SK-N-SH treated with all-trans-retinoic acid at 6 μM for 48 hours (cell line): ENCODE data around the gene TNNC2.

Experiments
- ATAC-seq: fragments of 200-7000 bp; cut with Tn5 transposase; 3 replicates; pipeline ENCODE4 v1.9.1; 2020; ENCODE audit warnings: mild to moderate bottlenecking, moderate library complexity
- ARNTL ChIP-seq: fragments of 450-650 bp; formaldehyde crosslinking; IDR thresholded peaks from 2 replicates; pipeline ENCODE4 v1.5.0; 2020; ENCODE audit warnings: low read depth, mild to moderate bottlenecking, moderate library complexity, borderline replicate concordance
- BACH2 ChIP-seq: fragments of 250-450 bp; sonication (Bioruptor Pico); IDR thresholded peaks from 2 replicates; pipeline ENCODE4 v1.9.0; 2021; ENCODE audit warnings: mild to moderate bottlenecking, borderline replicate concordance
- CREB5 ChIP-seq: fragments of 250-450 bp; sonication (Bioruptor Pico); IDR thresholded peaks from 2 replicates; pipeline ENCODE4 v1.5.1; 2020; ENCODE audit warnings: low read depth, mild to moderate bottlenecking, moderate library complexity
- CSDC2 ChIP-seq: fragments of 250-450 bp; sonication (Bioruptor Pico); IDR thresholded peaks from 2 replicates; pipeline ENCODE4 v1.5.0; 2020; ENCODE audit warnings: mild to moderate bottlenecking, moderate library complexity
- CSRNP3 ChIP-seq: fragments of 250-450 bp; sonication (Bioruptor Pico); IDR thresholded peaks from 2 replicates; pipeline ENCODE4 v1.5.1; 2021; ENCODE audit warnings: mild to moderate bottlenecking, moderate library complexity
- ESRRG ChIP-seq: fragments of 250-450 bp; sonication (Bioruptor Pico); IDR thresholded peaks from 2 replicates; pipeline ENCODE4 v1.6.1; 2021; ENCODE audit warnings: mild to moderate bottlenecking
- GLIS3 ChIP-seq: fragments of 250-450 bp; sonication (Bioruptor Pico); IDR thresholded peaks from 2 replicates; pipeline ENCODE4 v1.5.0; 2020; ENCODE audit warnings: mild to moderate bottlenecking, moderate library complexity
- ISL1 ChIP-seq: fragments of 250-450 bp; sonication (Bioruptor Pico); IDR thresholded peaks from 2 replicates; pipeline ENCODE4 v2.1.2; 2022; ENCODE audit warnings: mild to moderate bottlenecking, moderate library complexity
- POU6F1 ChIP-seq: fragments of 250-450 bp; sonication (Bioruptor Pico); IDR thresholded peaks from 2 replicates; pipeline ENCODE4 v1.8.0; 2021; ENCODE audit warnings: low read depth, mild to moderate bottlenecking, moderate library complexity, borderline replicate concordance
- PPARA ChIP-seq: fragments of 250-450 bp; sonication (Bioruptor Pico); IDR thresholded peaks from 2 replicates; pipeline ENCODE4 v1.5.0; 2020; ENCODE audit warnings: mild to moderate bottlenecking, borderline replicate concordance
- RARB ChIP-seq: fragments of 250-450 bp; sonication (Bioruptor Pico); IDR thresholded peaks from 2 replicates; pipeline ENCODE4 v1.8.0; 2021; ENCODE audit warnings: mild to moderate bottlenecking, moderate library complexity
- SNAI2 ChIP-seq: fragments of 250-450 bp; sonication (Bioruptor Pico); IDR thresholded peaks from 2 replicates; pipeline ENCODE4 v1.5.0; 2020; ENCODE audit warnings: mild to moderate bottlenecking, moderate library complexity
- TCF4 ChIP-seq: fragments of 250-450 bp; sonication (Bioruptor Pico); IDR thresholded peaks from 2 replicates; pipeline ENCODE4 v1.8.0; 2021; ENCODE audit warnings: mild to moderate bottlenecking, moderate library complexity, borderline replicate concordance
- TOX ChIP-seq: fragments of 250-450 bp; sonication (Bioruptor Pico); IDR thresholded peaks from 2 replicates; pipeline ENCODE4 v1.8.0; 2021; ENCODE audit warnings: mild to moderate bottlenecking, moderate library complexity, borderline replicate concordance
- ZC3H10 ChIP-seq: fragments of 250-450 bp; sonication (Bioruptor Pico); IDR thresholded peaks from 2 replicates; pipeline ENCODE4 v1.5.1; 2021; ENCODE audit warnings: mild to moderate bottlenecking, moderate library complexity
- ZFP3 ChIP-seq: fragments of 250-450 bp; sonication (Bioruptor Pico); IDR thresholded peaks from 2 replicates; pipeline ENCODE4 v1.5.0; 2020; ENCODE audit warnings: mild to moderate bottlenecking, moderate library complexity
- ZFP30 ChIP-seq: fragments of 450-650 bp; formaldehyde crosslinking; IDR thresholded peaks from 2 replicates; pipeline ENCODE4 v1.5.0; 2022; ENCODE audit warnings: mild to moderate bottlenecking, moderate library complexity
- ZNF565 ChIP-seq: fragments of 450-650 bp; formaldehyde crosslinking; conservative IDR thresholded peaks from 2 replicates; pipeline ENCODE4 v1.5.0; 2020; ENCODE audit warnings: low read depth, mild to moderate bottlenecking, moderate library complexity
- ZNF70 ChIP-seq: fragments of 450-650 bp; formaldehyde crosslinking; IDR thresholded peaks from 2 replicates; pipeline ENCODE4 v1.5.0; 2020; ENCODE audit warnings: mild to moderate bottlenecking, moderate library complexity
- ZNF8 ChIP-seq: fragments of 450-650 bp; formaldehyde crosslinking; IDR thresholded peaks from 2 replicates; pipeline ENCODE4 v1.5.0; 2020; ENCODE audit warnings: mild to moderate bottlenecking, moderate library complexity
- TF ChIP-seq, protein P1 (sequence below): fragments of 250-450 bp; sonication (Bioruptor Pico); IDR thresholded peaks from 2 replicates; pipeline ENCODE4 v1.5.0; 2020; ENCODE audit warnings: mild to moderate bottlenecking, moderate library complexity

Gene TNNC2

DNA sequence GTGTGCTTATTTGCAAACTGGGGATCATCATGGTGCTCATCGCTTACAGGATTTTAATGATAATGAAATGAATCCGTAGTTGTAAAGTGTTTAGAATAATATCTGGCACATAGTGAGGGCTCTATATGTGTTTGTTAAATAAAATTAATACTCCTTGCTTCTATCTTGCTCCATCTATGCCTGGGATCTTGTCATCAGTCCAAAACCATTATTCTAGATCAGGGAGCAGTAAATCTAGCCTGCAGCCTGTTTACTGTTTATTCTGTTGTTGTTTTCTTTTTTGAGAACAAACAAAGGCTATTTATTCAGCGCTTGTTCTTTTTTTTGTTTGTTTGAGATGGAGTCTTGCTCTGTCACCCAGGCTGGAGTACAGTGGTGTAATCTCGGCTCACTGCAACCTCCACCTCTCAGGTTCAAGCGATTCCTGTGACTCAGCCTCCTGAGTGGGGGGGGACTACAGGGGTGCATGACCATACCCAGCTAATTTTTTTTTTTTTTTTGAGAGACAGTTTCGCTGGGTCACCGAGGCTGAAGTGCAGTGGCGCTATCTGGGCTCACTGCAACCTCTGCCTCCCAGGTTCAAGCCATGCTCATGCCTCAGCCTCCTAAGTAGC lies 22.0 kb upstream of the TNNC2 start:
- no peak for ATAC-seq
- TF ChIP-seq ZNF565 (CRISPR knock-in tag) (no peak), RARB (no peak), BACH2 (CRISPR knock-in tag) (no peak), PPARA (no peak), ZC3H10 (no peak), TCF4 (CRISPR knock-in tag) (no peak), ZNF8 (CRISPR knock-in tag) (no peak), CSDC2 (CRISPR knock-in tag) (no peak), ESRRG (CRISPR knock-in tag) (no peak), ZNF70 (CRISPR knock-in tag) (no peak), SNAI2 (CRISPR knock-in tag) (no peak), ZFP30 (CRISPR knock-in tag) (no peak), GLIS3 (CRISPR knock-in tag) (no peak), ARNTL (CRISPR knock-in tag) (no peak), TOX (CRISPR knock-in tag) (no peak)

DNA sequence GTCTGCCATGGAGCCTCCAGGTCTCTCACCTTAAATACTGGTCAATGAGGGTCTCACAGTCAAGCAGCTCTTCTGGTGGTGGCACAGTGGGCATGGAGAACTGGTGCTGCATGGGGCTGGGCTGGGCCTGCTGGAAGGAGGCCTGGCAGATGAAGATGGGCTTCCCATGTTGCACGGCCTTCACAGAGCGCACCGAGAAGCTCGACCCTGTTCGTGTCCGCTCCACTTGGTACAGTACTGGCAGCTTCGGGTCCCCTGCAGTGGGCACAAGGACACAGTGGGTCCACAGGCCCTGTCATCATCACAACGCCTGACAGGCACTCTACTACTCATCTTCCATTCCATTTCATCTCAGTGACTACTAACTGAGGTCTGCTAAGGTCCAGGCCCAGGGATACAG lies 21.3 kb upstream of the TNNC2 start:
- TF ChIP-seq ISL1 (CRISPR knock-in tag) (no peak), POU6F1 (CRISPR knock-in tag) (no peak), CSRNP3 (CRISPR knock-in tag) (no peak), GLIS3 (CRISPR knock-in tag) (no peak), ARNTL (CRISPR knock-in tag) (no peak), TCF4 (CRISPR knock-in tag) (no peak), RARB (no peak), PPARA (no peak), CREB5 (no peak)
- TF ChIP-seq, protein P1, sequence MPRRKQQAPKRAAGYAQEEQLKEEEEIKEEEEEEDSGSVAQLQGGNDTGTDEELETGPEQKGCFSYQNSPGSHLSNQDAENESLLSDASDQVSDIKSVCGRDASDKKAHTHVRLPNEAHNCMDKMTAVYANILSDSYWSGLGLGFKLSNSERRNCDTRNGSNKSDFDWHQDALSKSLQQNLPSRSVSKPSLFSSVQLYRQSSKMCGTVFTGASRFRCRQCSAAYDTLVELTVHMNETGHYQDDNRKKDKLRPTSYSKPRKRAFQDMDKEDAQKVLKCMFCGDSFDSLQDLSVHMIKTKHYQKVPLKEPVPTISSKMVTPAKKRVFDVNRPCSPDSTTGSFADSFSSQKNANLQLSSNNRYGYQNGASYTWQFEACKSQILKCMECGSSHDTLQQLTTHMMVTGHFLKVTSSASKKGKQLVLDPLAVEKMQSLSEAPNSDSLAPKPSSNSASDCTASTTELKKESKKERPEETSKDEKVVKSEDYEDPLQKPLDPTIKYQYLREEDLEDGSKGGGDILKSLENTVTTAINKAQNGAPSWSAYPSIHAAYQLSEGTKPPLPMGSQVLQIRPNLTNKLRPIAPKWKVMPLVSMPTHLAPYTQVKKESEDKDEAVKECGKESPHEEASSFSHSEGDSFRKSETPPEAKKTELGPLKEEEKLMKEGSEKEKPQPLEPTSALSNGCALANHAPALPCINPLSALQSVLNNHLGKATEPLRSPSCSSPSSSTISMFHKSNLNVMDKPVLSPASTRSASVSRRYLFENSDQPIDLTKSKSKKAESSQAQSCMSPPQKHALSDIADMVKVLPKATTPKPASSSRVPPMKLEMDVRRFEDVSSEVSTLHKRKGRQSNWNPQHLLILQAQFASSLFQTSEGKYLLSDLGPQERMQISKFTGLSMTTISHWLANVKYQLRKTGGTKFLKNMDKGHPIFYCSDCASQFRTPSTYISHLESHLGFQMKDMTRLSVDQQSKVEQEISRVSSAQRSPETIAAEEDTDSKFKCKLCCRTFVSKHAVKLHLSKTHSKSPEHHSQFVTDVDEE (CRISPR knock-in tag): no peak
- ATAC-seq: no peak

- peak; percentile 13; the same call in 1 of the 3 replicates for ATAC-seq
- TF ChIP-seq SNAI2 (CRISPR knock-in tag) (no peak), POU6F1 (CRISPR knock-in tag) (no peak), BACH2 (CRISPR knock-in tag) (no peak), ISL1 (CRISPR knock-in tag) (no peak), ZC3H10 (no peak), GLIS3 (CRISPR knock-in tag) (no peak), CSRNP3 (CRISPR knock-in tag) (no peak), ZFP3 (CRISPR knock-in tag) (no peak), TCF4 (CRISPR knock-in tag) (no peak), RARB (no peak), ESRRG (CRISPR knock-in tag) (no peak), TOX (CRISPR knock-in tag) (no peak), CREB5 (no peak), PPARA (no peak), ZFP30 (CRISPR knock-in tag) (no peak)
- TF ChIP-seq, protein P1 (CRISPR knock-in tag): no peak
Measured at GRCh38 chr20:45845452-45845851, 18.3 kb upstream of the TNNC2 start.
